Right hindlimb (tissue), 1 donor: ENCODE measurements around the gene ZNF440.
"Not testable (repeated sequence)": the region's sequence is repeated elsewhere in the genome, so short reads cannot be mapped to it uniquely, and the experiment has no call there.

Source experiments
- DNase-seq: peaks from one replicate; pipeline ENCODE4 v3.0.0-alpha.2; 2018

The ZNF440 gene

GRCh38 chr19:11814029-11814699 lies at the start of gene ZNF440:
TSS of gene ZNF440 (plus strand) at chr19:11814273. CDS start at chr19:11814448, 175 bp downstream.
- DNase-seq, result peak; percentile 97

GRCh38 chr19:11766597-11767591 lies 47.2 kb upstream of the ZNF440 start, which contains the start of gene ZNF441:
TSS of gene ZNF441 (plus strand) at chr19:11767000. CDS start at chr19:11767194, 194 bp downstream.
- DNase-seq, result peak; percentile 98

GRCh38 chr19:11767633-11768133 lies 46.4 kb upstream of the ZNF440 start:
- DNase-seq, result no peak

- no peak for DNase-seq
These were observed 44.1 kb upstream of the ZNF440 start for GRCh38 chr19:11769995-11770394.

GRCh38 chr19:11771520-11771919 lies 42.6 kb upstream of the ZNF440 start:
- not testable (repeated sequence) for DNase-seq

- DNase-seq, result not testable (repeated sequence)
These were observed 37.4 kb upstream of the ZNF440 start for GRCh38 chr19:11776669-11777068.

GRCh38 chr19:11780431-11781020 lies 33.5 kb upstream of the ZNF440 start:
- DNase-seq, result no peak

- DNase-seq, result no peak
These were observed 32.6 kb upstream of the ZNF440 start for GRCh38 chr19:11781295-11782057.

GRCh38 chr19:11783767-11784166 lies 30.3 kb upstream of the ZNF440 start:
- no peak for DNase-seq

GRCh38 chr19:11784356-11784755 lies 29.7 kb upstream of the ZNF440 start:
- DNase-seq, result no peak

GRCh38 chr19:11787536-11787935 lies 26.5 kb upstream of the ZNF440 start:
- no peak for DNase-seq

GRCh38 chr19:11792942-11793341 lies 21.1 kb upstream of the ZNF440 start:
- DNase-seq, result no peak

- peak; percentile 91 for DNase-seq
These were observed 16.6 kb upstream of the ZNF440 start for GRCh38 chr19:11797491-11797890.

- peak; percentile 94 for DNase-seq
These were observed 15.4 kb upstream of the ZNF440 start, which contains the start of gene ZNF491 for GRCh38 chr19:11798391-11799330. TSS of gene ZNF491 (plus strand) at chr19:11798523. CDS start at chr19:11805954, 7,431 bp downstream.

GRCh38 chr19:11806354-11807098 lies 7.5 kb upstream of the ZNF440 start:
- DNase-seq, result no peak

GRCh38 chr19:11807099-11807380 lies 7.0 kb upstream of the ZNF440 start:
- no peak for DNase-seq

- no peak for DNase-seq
These were observed 407 bp upstream of the ZNF440 start for GRCh38 chr19:11813703-11814028.

GRCh38 chr19:11814700-11815035 lies 595 bp downstream of the ZNF440 start:
- DNase-seq, result no peak

- DNase-seq, result no peak
These were observed 7.5 kb downstream of the ZNF440 start for GRCh38 chr19:11821474-11822109.
